Parathyroid adenoma (tissue), 2 donors: ENCODE data around the gene LSP1.

Experiments
- H2AFZ ChIP-seq: fragments of 300-600 bp; sonication (generic); one replicate; pipeline ENCODE4 v1.7.0; 2017; ENCODE audit warnings: antibody characterized with exemption, mild to moderate bottlenecking
- H3K27ac ChIP-seq: fragments of 300-600 bp; sonication (generic); one replicate; pipeline ENCODE4 v1.7.0; 2017
- H3K27me3 ChIP-seq: fragments of 300-600 bp; sonication (generic); one replicate; pipeline ENCODE4 v1.7.0; 2017; ENCODE audit warnings: low read length; ENCODE audit not compliant: control insufficient read depth, insufficient read depth
- H3K36me3 ChIP-seq: fragments of 300-600 bp; sonication (generic); one replicate; pipeline ENCODE4 v1.7.0; 2017; ENCODE audit warnings: low read length; ENCODE audit not compliant: control insufficient read depth, insufficient read depth
- H3K4me1 ChIP-seq: fragments of 300-600 bp; sonication (generic); one replicate; pipeline ENCODE4 v1.7.0; 2017; ENCODE audit warnings: control low read depth
- H3K4me2 ChIP-seq: fragments of 300-600 bp; sonication (generic); one replicate; pipeline ENCODE4 v1.7.0; 2017; ENCODE audit warnings: low read length
- H3K4me3 ChIP-seq: fragments of 300-600 bp; sonication (generic); one replicate; pipeline ENCODE4 v1.7.0; 2017; ENCODE audit warnings: low read depth, low read length
- H3K79me2 ChIP-seq: fragments of 300-600 bp; sonication (generic); one replicate; pipeline ENCODE4 v1.7.0; 2017; ENCODE audit warnings: control low read depth
- H3K9ac ChIP-seq: fragments of 300-600 bp; sonication (generic); one replicate; pipeline ENCODE4 v1.7.0; 2017; ENCODE audit warnings: mild to moderate bottlenecking
- H3K9me3 ChIP-seq: fragments of 300-600 bp; sonication (generic); one replicate; pipeline ENCODE4 v1.7.0; 2017; ENCODE audit warnings: low read length; ENCODE audit not compliant: control insufficient read depth
- CTCF ChIP-seq: fragments of 300-600 bp; sonication (generic); IDR thresholded peaks from one replicate; pipeline ENCODE4 v1.7.0; 2017; ENCODE audit warnings: antibody characterized with exemption, mild to moderate bottlenecking
- donor health status: primary hyperparathyroidism.

Gene LSP1

GRCh38 chr11:1928470-1928890 lies 75.6 kb downstream of the LSP1 start:
- H3K4me3 ChIP-seq: no peak overlapping the region
- H3K27me3 ChIP-seq: no peaks in the 10 kb centered on the region
- no peaks in the 10 kb centered on the region for H3K79me2 ChIP-seq
- H3K36me3 ChIP-seq: no peaks in the 10 kb centered on the region
- H3K4me1 ChIP-seq: no peaks in the 10 kb centered on the region
- H2AFZ ChIP-seq: no peak overlapping the region
- TF ChIP-seq CTCF: no peak
- H3K9me3 ChIP-seq: no peaks in the 10 kb centered on the region
- no peak overlapping the region for H3K4me2 ChIP-seq
- no peak overlapping the region for H3K9ac ChIP-seq
- H3K27ac ChIP-seq: no peak overlapping the region

DNA sequence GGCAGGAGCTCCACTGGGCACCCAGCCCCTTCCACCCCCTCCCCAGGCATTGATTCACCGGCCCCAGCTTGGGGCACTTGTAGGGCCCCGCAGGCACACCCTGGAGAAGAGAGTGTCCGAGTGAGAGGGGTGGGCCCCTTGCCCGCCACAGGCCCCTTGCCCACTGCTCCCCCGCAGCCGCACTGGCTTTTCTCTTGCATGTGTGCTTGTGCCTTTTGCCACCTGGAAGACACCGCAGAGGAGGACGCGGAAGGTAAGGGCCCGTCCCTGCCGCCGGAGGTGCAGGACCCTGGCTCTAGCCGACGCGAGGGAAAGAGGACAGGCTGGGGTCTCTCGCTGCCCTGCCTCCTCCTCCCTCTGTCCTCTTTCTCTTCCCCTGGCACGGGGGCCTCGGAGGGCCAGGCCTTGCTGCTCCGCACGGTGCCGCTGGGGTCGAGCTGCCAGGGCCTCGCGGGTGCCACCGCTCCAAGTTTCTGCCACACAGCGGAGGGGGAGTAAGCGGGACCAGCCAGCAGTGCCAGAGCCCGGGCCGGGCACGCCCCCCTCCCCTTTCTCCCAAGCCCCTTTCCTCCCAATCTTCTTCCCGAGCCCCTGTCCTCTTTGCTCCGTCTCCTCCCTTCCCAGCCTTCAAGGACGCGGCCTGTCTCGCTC lies 76.1 kb downstream of the LSP1 start:
- Histone ChIP-seq H3K4me2 (no peak overlapping the region), H3K79me2 (no peaks in the 10 kb centered on the region), H2AFZ (no peak overlapping the region), H3K27ac (no peak overlapping the region), H3K9ac (no peak overlapping the region), H3K4me1 (no peaks in the 10 kb centered on the region), H3K4me3 (no peak overlapping the region), H3K36me3 (no peaks in the 10 kb centered on the region), H3K27me3 (no peaks in the 10 kb centered on the region), H3K9me3 (no peaks in the 10 kb centered on the region)
- no peak for TF ChIP-seq CTCF

- Histone ChIP-seq H2AFZ (no peak overlapping the region), H3K4me2 (no peak overlapping the region), H3K79me2 (no peaks in the 10 kb centered on the region), H3K9ac (no peak overlapping the region), H3K36me3 (no peaks in the 10 kb centered on the region), H3K27me3 (no peaks in the 10 kb centered on the region), H3K9me3 (no peaks in the 10 kb centered on the region), H3K4me3 (no peak overlapping the region), H3K27ac (no peak overlapping the region), H3K4me1 (no peaks in the 10 kb centered on the region)
- TF ChIP-seq CTCF: no peak
Observed at GRCh38 chr11:1929621-1930461, 77.0 kb downstream of the LSP1 start.

DNA sequence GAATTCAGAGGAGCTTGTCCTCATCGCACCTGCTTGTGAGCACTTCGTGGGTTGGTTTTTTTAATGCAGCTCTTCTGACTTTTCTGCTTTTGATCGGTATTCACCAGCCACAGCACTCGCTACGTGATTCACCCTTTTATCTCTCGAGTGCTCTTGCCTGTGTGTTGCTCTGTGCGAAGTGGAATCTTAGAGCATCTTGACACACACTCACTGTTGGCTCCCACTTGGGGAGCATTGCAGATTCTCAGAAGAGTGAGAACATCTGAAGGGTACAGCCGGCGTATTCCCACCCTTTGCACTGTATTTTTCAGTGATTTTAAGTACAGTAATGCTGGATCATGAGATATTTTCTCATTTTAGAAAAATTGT lies 77.6 kb downstream of the LSP1 start:
- no peak for TF ChIP-seq CTCF
- Histone ChIP-seq H3K9me3 (no peaks in the 10 kb centered on the region), H3K79me2 (no peaks in the 10 kb centered on the region), H2AFZ (no peak overlapping the region), H3K9ac (no peak overlapping the region), H3K36me3 (no peaks in the 10 kb centered on the region), H3K4me2 (no peak overlapping the region), H3K4me3 (no peak overlapping the region), H3K4me1 (no peaks in the 10 kb centered on the region), H3K27ac (no peak overlapping the region), H3K27me3 (no peaks in the 10 kb centered on the region)
